B cell (primary cell): Measurements from ENCODE around the gene MS4A4E. TPM values are rescaled to one million over a fixed set of nuclear protein-coding genes. Genes with fewer than 3 reads are reported as not detected.
"Not testable (repeated sequence)": the region's sequence is repeated elsewhere in the genome, so short reads cannot be mapped to it uniquely, and the experiment has no call there.

Experiments used
- ATAC-seq: fragments of 200-7000 bp; cut with Tn5 transposase; one replicate; pipeline ENCODE4 v1.10.0; 2021; ENCODE audit warnings: low read depth, mild to moderate bottlenecking, moderate number of reproducible peaks, moderate library complexity
- CTCF ChIA-PET: fragments of 350-600 bp; sonication (Branson Sonifier 250); formaldehyde crosslinking; loops from one replicate; lab custom pipeline; 2021; ENCODE audit warnings: antibody characterized with exemption, inconsistent platforms; lab: Charles Lee
- POLR2A ChIA-PET: fragments of 350-600 bp; sonication (Branson Sonifier 250); formaldehyde crosslinking; loops from one replicate; lab custom pipeline; 2021; ENCODE audit warnings: antibody characterized with exemption; lab: Charles Lee
- DNase-seq: peaks from one replicate; pipeline ENCODE4 v3.0.0; 2013
- H2AFZ ChIP-seq: 2 replicates; pipeline ENCODE4 v1.6.1; 2012; ENCODE audit warnings: mild to moderate bottlenecking, low read depth, low read length; ENCODE audit not compliant: insufficient read depth, poor library complexity, severe bottlenecking
- H3K27ac ChIP-seq, 2 donors: 1 replicate in 1 of 2; 2 replicates in 1 of 2; pipeline ENCODE4 v1.5.1; 2012 to 2013; ENCODE audit warnings: low read length in 2 of 2, mild to moderate bottlenecking in 2 of 2, moderate library complexity in 1 of 2
- H3K27me3 ChIP-seq, 4 experiments: fragments of 200-600 bp in 1 of 4; sonication (generic) in 1 of 4; replicated peaks in 1 of 4; 1 replicate in 2 of 4; 2 replicates in 2 of 4; pipeline versions ENCODE4 v1.6.1 to v1.7.0; 2013 to 2016; ENCODE audit warnings: low read length in 3 of 4, mild to moderate bottlenecking in 2 of 4, mixed read lengths in 1 of 4, moderate library complexity in 1 of 4; ENCODE audit not compliant: insufficient read depth in 4 of 4, control insufficient read depth in 3 of 4; ENCODE audit errors: control extremely low read depth in 1 of 4
- H3K36me3 ChIP-seq, 2 experiments: replicated peaks in 1 of 2; 1 replicate in 1 of 2; 2 replicates in 1 of 2; pipeline versions ENCODE4 v1.6.1 to v1.7.1; 2013; ENCODE audit warnings: low read length in 1 of 2; ENCODE audit not compliant: insufficient read depth in 2 of 2, control insufficient read depth in 1 of 2; ENCODE audit errors: control extremely low read depth in 1 of 2, extremely low read depth in 1 of 2
- H3K4me1 ChIP-seq, 2 donors: fragments of 200-600 bp in 1 of 2; sonication (generic) in 1 of 2; 1 replicate in 1 of 2; 2 replicates in 1 of 2; pipeline versions ENCODE4 v1.5.1 to v1.6.1; 2013 to 2017; ENCODE audit warnings: low read length in 2 of 2; ENCODE audit not compliant: control insufficient read depth in 2 of 2, insufficient read depth in 2 of 2
- H3K4me2 ChIP-seq: replicated peaks from 2 replicates; pipeline ENCODE3; 2012; ENCODE audit warnings: mild to moderate bottlenecking, low read depth, low read length; ENCODE audit not compliant: poor library complexity, severe bottlenecking
- H3K4me3 ChIP-seq, 5 experiments: fragments of 200-600 bp in 1 of 5; sonication (generic) in 1 of 5; 1 replicate in 3 of 5; 2 replicates in 2 of 5; pipeline versions ENCODE4 v1.5.1 to v1.7.0; 2011 to 2016; ENCODE audit warnings: low read length in 4 of 5, mild to moderate bottlenecking in 4 of 5, low read depth in 2 of 5, control low read depth in 1 of 5, moderate library complexity in 1 of 5; ENCODE audit not compliant: insufficient read depth in 1 of 5; ENCODE audit errors: control extremely low read depth in 1 of 5, extremely low read depth in 1 of 5
- H3K79me2 ChIP-seq: fragments of 200-600 bp; sonication (generic); one replicate; pipeline ENCODE4 v1.6.0; 2016; ENCODE audit warnings: low read length; ENCODE audit not compliant: control insufficient read depth, insufficient read depth
- H3K9ac ChIP-seq: fragments of 200-600 bp; sonication (generic); 2 replicates; pipeline ENCODE4 v1.6.1; 2017; ENCODE audit warnings: mild to moderate bottlenecking, low read length, moderate library complexity
- H3K9me3 ChIP-seq, 3 donors: one replicate each; pipeline versions ENCODE4 v1.6.1 to v1.7.1; 2013; ENCODE audit warnings: low read length in 2 of 3; ENCODE audit not compliant: control insufficient read depth in 2 of 3, insufficient read depth in 1 of 3; ENCODE audit errors: control extremely low read depth in 1 of 3
- H4K20me1 ChIP-seq: 2 replicates; pipeline ENCODE4 v1.6.0; 2012; ENCODE audit warnings: mild to moderate bottlenecking, low read length; ENCODE audit not compliant: insufficient read depth, control insufficient read depth, poor library complexity, severe bottlenecking
- H3K27ac Mint-ChIP-seq: one replicate; pipeline ENCODE4 v1.8.0; 2021; ENCODE audit warnings: mixed read lengths
- H3K27me3 Mint-ChIP-seq: one replicate; pipeline ENCODE4 v1.8.0; 2021; ENCODE audit warnings: mixed read lengths
- H3K4me1 Mint-ChIP-seq: one replicate; pipeline ENCODE4 v1.8.0; 2021; ENCODE audit warnings: mixed read lengths
- H3K4me3 Mint-ChIP-seq: one replicate; pipeline ENCODE4 v1.8.0; 2021; ENCODE audit warnings: mixed read lengths
- H3K9me3 Mint-ChIP-seq: one replicate; pipeline ENCODE4 v1.8.0; 2022; ENCODE audit warnings: mixed read lengths; ENCODE audit not compliant: insufficient read depth
- WGBS: methylation state at CpG from one replicate; pipeline ENCODE4 v1.1.5; 2013; ENCODE audit warnings: missing lambda C conversion rate; ENCODE audit not compliant: insufficient coverage; 5-methylcytosine and 5-hydroxymethylcytosine counted together
- intact Hi-C: fragments of 100-400 bp; cut with micrococcal nuclease; formaldehyde crosslinking; loops from one replicate; pipeline ENCODE4 v1.10.0; 2022
- polyA plus RNA-seq: library from polyadenylated mRNA; depleted of rRNA; stranded (reverse); fragments of >200 nt; gene quantifications from 2 replicates; pipeline ENCODE4 v1.2.3, GENCODE V29; 2012
- total RNA-seq, 2 donors: library from RNA; stranded (reverse); fragments of 120-200 nt in 1 of 2; gene quantifications; 1 replicate in 1 of 2; 2 replicates in 1 of 2; pipeline versions ENCODE4 v1.2.3 to v1.2.4, GENCODE V29; 2013 to 2022

The MS4A4E gene
- total and polyA plus RNA-seq, 2 donors (not counting 1 experiment from before 2014, with no cell fraction given), result 0.27 to 0.42 TPM

DNA sequence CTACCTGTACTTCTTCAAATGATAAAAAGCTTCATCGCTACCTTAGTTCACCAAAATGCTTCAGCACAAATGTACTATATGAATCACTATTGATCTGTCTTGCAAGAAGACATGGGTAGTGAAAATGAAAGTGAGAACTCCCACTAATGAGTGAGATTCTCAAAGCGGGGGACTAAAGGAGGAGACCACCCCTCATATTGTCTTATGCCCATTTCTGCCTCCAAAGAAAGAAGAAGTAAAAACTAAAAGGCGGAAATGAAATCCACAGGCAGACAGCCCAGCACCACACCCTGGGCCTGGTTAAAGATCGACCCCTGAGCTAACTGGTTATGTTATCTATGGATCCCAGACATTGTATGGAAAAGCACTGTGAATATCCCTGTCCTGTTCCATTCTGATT is 50.4 kb downstream of the MS4A4E start:
- H3K27me3 ChIP-seq, H3K9ac ChIP-seq, DNase-seq, H3K4me2 ChIP-seq, H3K4me3 Mint-ChIP-seq, H3K9me3 Mint-ChIP-seq, H4K20me1 ChIP-seq, H3K4me3 ChIP-seq, H3K27me3 Mint-ChIP-seq, H2AFZ ChIP-seq, H3K36me3 ChIP-seq, ATAC-seq, POLR2A ChIA-PET, H3K27ac Mint-ChIP-seq, H3K79me2 ChIP-seq, H3K27ac ChIP-seq: not testable (repeated sequence)
- CTCF ChIA-PET, result interaction anchor here (0.7 kb wide), 1 partner anchor 364 kb away, joined by 3 read pairs; no protein-coding TSS in a partner anchor
- peaks cover 23% of the 10 kb centered on the region for H3K4me1 Mint-ChIP-seq
- intact Hi-C loops, result loop anchor here (5.0 to 10.0 kb wide), 2 partner anchors 368 to 440 kb away; no protein-coding TSS in a partner anchor
- peaks cover 10 to 23% of the 10 kb centered on the region in 2 donors for H3K4me1 ChIP-seq
- 80% methylated on average over 1 of the region's 4 CpGs for WGBS
- peaks cover 1 to 11% (median 5%) of the 10 kb centered on the region in 3 donors for H3K9me3 ChIP-seq

DNA sequence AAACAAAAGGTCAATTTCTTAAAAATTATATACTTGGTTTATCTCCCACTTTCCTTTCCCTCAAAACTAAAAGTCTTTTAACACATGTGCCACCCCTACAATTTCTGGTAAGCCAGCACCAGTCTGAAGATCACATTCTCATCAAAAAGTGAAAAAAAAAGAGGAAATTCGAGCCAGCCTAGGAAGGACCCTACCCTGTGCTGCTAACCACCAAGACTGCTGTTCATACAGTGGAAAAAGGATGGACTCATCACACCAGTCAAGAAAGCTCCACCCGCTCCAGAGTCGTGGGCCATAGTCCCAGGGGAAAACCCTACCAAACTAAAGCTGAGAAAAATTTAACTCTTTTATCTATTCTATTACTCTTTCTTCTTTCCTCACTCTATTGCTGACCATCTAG is 54.5 kb downstream of the MS4A4E start:
- H3K79me2 ChIP-seq, DNase-seq, H2AFZ ChIP-seq, H3K9me3 Mint-ChIP-seq, H3K27ac ChIP-seq, H3K4me3 Mint-ChIP-seq, POLR2A ChIA-PET, H3K9ac ChIP-seq, H3K4me3 ChIP-seq, H3K4me2 ChIP-seq, CTCF ChIA-PET, H3K27ac Mint-ChIP-seq, ATAC-seq, intact Hi-C loops, H3K27me3 Mint-ChIP-seq, H4K20me1 ChIP-seq, H3K36me3 ChIP-seq, H3K27me3 ChIP-seq: not testable (repeated sequence)
- Histone ChIP-seq H3K4me1 (peaks cover 32 to 37% of the 10 kb centered on the region in 2 donors), H3K9me3 (peaks cover 0 to 15% (median 11%) of the 10 kb centered on the region in 3 donors)
- WGBS, result 10% methylated on average over 2 of the region's 3 CpGs
- peaks cover 42% of the 10 kb centered on the region for H3K4me1 Mint-ChIP-seq

DNA sequence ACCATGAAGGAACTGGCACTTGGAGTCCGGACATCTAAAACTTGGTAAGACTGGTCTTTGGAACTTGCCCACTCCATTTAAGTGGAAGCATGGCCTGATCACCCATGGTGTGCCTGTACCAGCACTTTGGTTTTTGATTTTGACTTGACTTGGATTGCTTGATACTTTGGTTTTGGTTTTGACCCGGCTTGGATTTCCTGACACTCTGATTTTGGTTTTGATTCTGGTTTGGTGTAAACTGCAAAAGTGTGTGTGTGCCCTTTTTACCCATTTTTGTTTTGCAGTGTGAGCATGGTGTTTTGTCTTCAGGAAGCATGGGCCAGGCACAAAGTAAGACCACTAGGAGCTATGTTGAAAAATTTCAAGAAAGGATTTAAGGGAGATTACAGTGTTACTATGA is 56.8 kb downstream of the MS4A4E start:
- Mint-ChIP-seq H3K27ac (peak overlapping the region; percentile 17), H3K4me1 (peaks cover 51% of the 10 kb centered on the region), H3K4me3 (peak overlapping the region; percentile 36)
- intact Hi-C loops, POLR2A ChIA-PET, H3K79me2 ChIP-seq, H3K36me3 ChIP-seq, H3K27me3 Mint-ChIP-seq, CTCF ChIA-PET, H3K4me2 ChIP-seq, H3K27ac ChIP-seq, H3K27me3 ChIP-seq, ATAC-seq, H3K9me3 Mint-ChIP-seq, H2AFZ ChIP-seq, H4K20me1 ChIP-seq, H3K9me3 ChIP-seq, DNase-seq, H3K4me3 ChIP-seq: not testable (repeated sequence)
- peaks cover 42 to 48% of the 10 kb centered on the region in 2 donors for H3K4me1 ChIP-seq
- WGBS, result 82% methylated on average over 1 of the region's 2 CpGs
- peak overlapping the region; percentile 15 for H3K9ac ChIP-seq

DNA sequence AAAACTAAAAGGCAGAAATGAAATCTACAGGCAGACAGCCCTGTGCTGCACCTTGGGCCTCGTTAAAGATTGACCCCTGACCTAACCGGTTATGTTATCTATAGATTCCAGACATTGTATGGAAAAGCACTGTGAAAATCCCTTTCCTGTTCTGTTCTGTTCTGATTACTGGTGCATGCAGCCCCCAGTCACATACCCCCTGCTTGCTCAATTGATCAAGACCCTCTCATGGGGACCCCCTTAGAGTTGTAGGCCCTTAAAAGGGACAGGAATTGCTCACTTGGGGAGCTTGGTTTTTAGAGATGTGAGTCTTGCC is 57.5 kb downstream of the MS4A4E start:
- H3K4me3 ChIP-seq, H3K27me3 ChIP-seq, H2AFZ ChIP-seq, H3K9me3 Mint-ChIP-seq, H3K27me3 Mint-ChIP-seq, H3K9me3 ChIP-seq, intact Hi-C loops, CTCF ChIA-PET, POLR2A ChIA-PET, H3K36me3 ChIP-seq, H3K79me2 ChIP-seq, ATAC-seq, DNase-seq, H4K20me1 ChIP-seq: not testable (repeated sequence)
- peak overlapping the region; percentile 15 for H3K9ac ChIP-seq
- H3K4me2 ChIP-seq, result peak overlapping the region; percentile 28
- peak overlapping the region; percentile 1 for H3K27ac Mint-ChIP-seq
- H3K4me3 Mint-ChIP-seq, result peak overlapping the region; percentile 18
- 0% methylated on average over 2 of the region's 2 CpGs for WGBS
- H3K27ac ChIP-seq, result peak overlapping the region; percentile 6 to 30
- peaks cover 51% of the 10 kb centered on the region for H3K4me1 Mint-ChIP-seq
- peaks cover 42 to 48% of the 10 kb centered on the region in 2 donors for H3K4me1 ChIP-seq
